ENCODE data around the gene CLK4. TPM values are rescaled to one million over a fixed set of nuclear protein-coding genes. Genes with fewer than 3 reads are reported as not detected.

The CLK4 gene

Small RNAs within 50 kb of the gene (small RNA-seq; reads per million reads assigned to genes)
- not detected for gene RN7SKP70 (ENCODE audit: low read depth)

All from mesenchymal stem cell (in vitro differentiated cells and primary cell).